Measurements from ENCODE around the gene USP9X.
"Not testable (repeated sequence)": the region's sequence is repeated elsewhere in the genome, so short reads cannot be mapped to it uniquely, and the experiment has no call there.

Gene USP9X

GRCh38 chrX:41045960-41046567 is 39.2 kb upstream of the USP9X start:
- Histone ChIP-seq H2BK5ac (ENCODE audit: low read length) (no peak overlapping the region), H4K8ac (ENCODE audit: low read depth, low read length) (no peak overlapping the region), H3K4ac (ENCODE audit: low read depth, low read length) (no peak overlapping the region), H3K23ac (ENCODE audit: low read length) (no peak overlapping the region), H4K5ac (ENCODE audit: low read length) (no peak overlapping the region), H3K79me2 (ENCODE audit: control insufficient read depth, insufficient read depth, low read length) (no peaks in the 10 kb centered on the region), H3K36me3 (ENCODE audit: control insufficient read depth, insufficient read depth, low read length) (no peaks in the 10 kb centered on the region), H3K56ac (ENCODE audit: low read length) (no peak overlapping the region), H2BK15ac (replicated peaks; ENCODE audit: low read depth) (no peak overlapping the region), H3K4me1 (ENCODE audit: control insufficient read depth, low read depth, low read length) (no peaks in the 10 kb centered on the region), H3K4me2 (ENCODE audit: low read length) (no peak overlapping the region), H3K79me1 (ENCODE audit: low read length) (no peaks in the 10 kb centered on the region), H2AK5ac (ENCODE audit: low read length) (no peak overlapping the region), H3K27ac (ENCODE audit: low read depth, low read length) (no peak overlapping the region), H3K4me3 (ENCODE audit: low read length) (no peak overlapping the region), H3K9ac (ENCODE audit: low read length) (no peak overlapping the region), H3K18ac (ENCODE audit: low read length) (no peak overlapping the region), H3K27me3 (ENCODE audit: insufficient read depth, low read length, poor library complexity) (no peaks in the 10 kb centered on the region), H2BK120ac (ENCODE audit: low read depth, low read length) (no peak overlapping the region)
- WGBS (ENCODE audit: extremely low coverage, insufficient coverage, low lambda C conversion rate), result no CpG with 5 or more reads among the region's 3 CpGs
- DNase-seq, result peak; percentile 27

- Histone ChIP-seq H2BK120ac (ENCODE audit: low read depth, low read length) (no peak overlapping the region), H4K5ac (ENCODE audit: low read length) (no peak overlapping the region), H3K4me1 (ENCODE audit: control insufficient read depth, low read depth, low read length) (no peaks in the 10 kb centered on the region), H3K18ac (ENCODE audit: low read length) (no peak overlapping the region), H3K27ac (ENCODE audit: low read depth, low read length) (no peak overlapping the region), H3K9ac (ENCODE audit: low read length) (no peak overlapping the region), H2AK5ac (ENCODE audit: low read length) (no peak overlapping the region), H3K4ac (ENCODE audit: low read depth, low read length) (no peak overlapping the region), H4K8ac (ENCODE audit: low read depth, low read length) (no peak overlapping the region), H3K56ac (ENCODE audit: low read length) (no peak overlapping the region), H3K36me3 (ENCODE audit: control insufficient read depth, insufficient read depth, low read length) (no peaks in the 10 kb centered on the region), H3K79me1 (ENCODE audit: low read length) (no peaks in the 10 kb centered on the region), H3K23ac (ENCODE audit: low read length) (no peak overlapping the region), H2BK5ac (ENCODE audit: low read length) (no peak overlapping the region), H3K27me3 (ENCODE audit: insufficient read depth, low read length, poor library complexity) (no peaks in the 10 kb centered on the region), H3K4me3 (ENCODE audit: low read length) (no peak overlapping the region), H2BK15ac (replicated peaks; ENCODE audit: low read depth) (no peak overlapping the region), H3K79me2 (ENCODE audit: control insufficient read depth, insufficient read depth, low read length) (no peaks in the 10 kb centered on the region), H3K4me2 (ENCODE audit: low read length) (no peak overlapping the region)
- no peak for DNase-seq
- WGBS (ENCODE audit: extremely low coverage, insufficient coverage, low lambda C conversion rate), result no CpG with 5 or more reads among the region's 8 CpGs
These were observed 37.2 kb upstream of the USP9X start for GRCh38 chrX:41047878-41048534.

DNA sequence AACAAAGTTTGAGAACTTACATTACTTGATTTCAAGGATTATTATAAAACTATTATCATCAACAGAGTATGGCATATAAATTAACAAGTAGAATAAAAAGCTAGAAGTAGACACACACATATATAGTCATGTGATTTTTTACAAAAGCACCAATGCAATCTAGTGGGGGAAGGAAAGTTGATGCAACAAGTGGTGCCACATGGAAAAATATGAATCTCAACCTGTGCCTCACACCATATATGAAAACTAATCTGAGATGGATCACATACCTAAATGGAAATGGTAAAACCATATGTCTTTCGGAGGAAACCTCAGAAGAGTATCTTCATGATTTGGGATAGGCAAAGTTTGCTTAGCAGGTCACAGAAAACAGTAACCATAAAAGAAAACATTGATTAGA is 34.9 kb upstream of the USP9X start:
- Histone ChIP-seq H3K27ac (ENCODE audit: low read depth, low read length) (no peak overlapping the region), H4K8ac (ENCODE audit: low read depth, low read length) (no peak overlapping the region), H3K56ac (ENCODE audit: low read length) (no peak overlapping the region), H3K36me3 (ENCODE audit: control insufficient read depth, insufficient read depth, low read length) (no peaks in the 10 kb centered on the region), H2BK15ac (replicated peaks; ENCODE audit: low read depth) (no peak overlapping the region), H3K4me2 (ENCODE audit: low read length) (no peak overlapping the region), H2AK5ac (ENCODE audit: low read length) (no peak overlapping the region), H3K4me1 (ENCODE audit: control insufficient read depth, low read depth, low read length) (no peaks in the 10 kb centered on the region), H3K23ac (ENCODE audit: low read length) (no peak overlapping the region), H3K4ac (ENCODE audit: low read depth, low read length) (no peak overlapping the region), H3K79me2 (ENCODE audit: control insufficient read depth, insufficient read depth, low read length) (no peaks in the 10 kb centered on the region), H2BK120ac (ENCODE audit: low read depth, low read length) (no peak overlapping the region), H3K18ac (ENCODE audit: low read length) (no peak overlapping the region), H4K5ac (ENCODE audit: low read length) (no peak overlapping the region), H3K4me3 (ENCODE audit: low read length) (no peak overlapping the region), H3K9ac (ENCODE audit: low read length) (no peak overlapping the region), H2BK5ac (ENCODE audit: low read length) (no peak overlapping the region), H3K27me3 (ENCODE audit: insufficient read depth, low read length, poor library complexity) (no peaks in the 10 kb centered on the region), H3K79me1 (ENCODE audit: low read length) (no peaks in the 10 kb centered on the region)
- DNase-seq, result no peak
- no CpG with 5 or more reads among the region's 1 CpG for WGBS (ENCODE audit: extremely low coverage, insufficient coverage, low lambda C conversion rate)

GRCh38 chrX:41051288-41051687 is 34.0 kb upstream of the USP9X start:
- Histone ChIP-seq H3K18ac (ENCODE audit: low read length) (no peak overlapping the region), H3K79me1 (ENCODE audit: low read length) (no peaks in the 10 kb centered on the region), H3K27me3 (ENCODE audit: insufficient read depth, low read length, poor library complexity) (no peaks in the 10 kb centered on the region), H2BK15ac (replicated peaks; ENCODE audit: low read depth) (no peak overlapping the region), H3K27ac (ENCODE audit: low read depth, low read length) (no peak overlapping the region), H3K9ac (ENCODE audit: low read length) (no peak overlapping the region), H4K8ac (ENCODE audit: low read depth, low read length) (no peak overlapping the region), H3K4ac (ENCODE audit: low read depth, low read length) (no peak overlapping the region), H2AK5ac (ENCODE audit: low read length) (no peak overlapping the region), H3K23ac (ENCODE audit: low read length) (no peak overlapping the region), H3K4me1 (ENCODE audit: control insufficient read depth, low read depth, low read length) (no peaks in the 10 kb centered on the region), H3K4me2 (ENCODE audit: low read length) (no peak overlapping the region), H2BK5ac (ENCODE audit: low read length) (no peak overlapping the region), H3K4me3 (ENCODE audit: low read length) (no peak overlapping the region), H4K5ac (ENCODE audit: low read length) (no peak overlapping the region), H3K36me3 (ENCODE audit: control insufficient read depth, insufficient read depth, low read length) (no peaks in the 10 kb centered on the region), H3K79me2 (ENCODE audit: control insufficient read depth, insufficient read depth, low read length) (no peaks in the 10 kb centered on the region), H3K56ac (ENCODE audit: low read length) (no peak overlapping the region), H2BK120ac (ENCODE audit: low read depth, low read length) (no peak overlapping the region)
- no peak for DNase-seq
- no CpG with 5 or more reads among the region's 1 CpG for WGBS (ENCODE audit: extremely low coverage, insufficient coverage, low lambda C conversion rate)

GRCh38 chrX:41055740-41056139 is 29.5 kb upstream of the USP9X start:
- H3K36me3 ChIP-seq (ENCODE audit: control insufficient read depth, insufficient read depth, low read length), result no peaks in the 10 kb centered on the region
- H3K18ac ChIP-seq (ENCODE audit: low read length), result no peak overlapping the region
- H3K23ac ChIP-seq (ENCODE audit: low read length), result no peak overlapping the region
- H3K27ac ChIP-seq (ENCODE audit: low read depth, low read length), result no peak overlapping the region
- H2BK15ac ChIP-seq (replicated peaks; ENCODE audit: low read depth), result no peak overlapping the region
- H3K4me2 ChIP-seq (ENCODE audit: low read length), result no peak overlapping the region
- no peaks in the 10 kb centered on the region for H3K79me1 ChIP-seq (ENCODE audit: low read length)
- no peaks in the 10 kb centered on the region for H3K4me1 ChIP-seq (ENCODE audit: control insufficient read depth, low read depth, low read length)
- WGBS (ENCODE audit: extremely low coverage, insufficient coverage, low lambda C conversion rate), result no CpG with 5 or more reads among the region's 3 CpGs
- H3K79me2 ChIP-seq (ENCODE audit: control insufficient read depth, insufficient read depth, low read length), result no peaks in the 10 kb centered on the region
- H4K5ac ChIP-seq (ENCODE audit: low read length), result no peak overlapping the region
- no peak overlapping the region for H2BK5ac ChIP-seq (ENCODE audit: low read length)
- H4K8ac ChIP-seq (ENCODE audit: low read depth, low read length), result no peak overlapping the region
- no peak overlapping the region for H3K56ac ChIP-seq (ENCODE audit: low read length)
- no peak overlapping the region for H3K4me3 ChIP-seq (ENCODE audit: low read length)
- DNase-seq, result no peak
- H3K27me3 ChIP-seq (ENCODE audit: insufficient read depth, low read length, poor library complexity), result no peaks in the 10 kb centered on the region
- H3K4ac ChIP-seq (ENCODE audit: low read depth, low read length), result no peak overlapping the region
- H2BK120ac ChIP-seq (ENCODE audit: low read depth, low read length), result no peak overlapping the region
- no peak overlapping the region for H2AK5ac ChIP-seq (ENCODE audit: low read length)
- no peak overlapping the region for H3K9ac ChIP-seq (ENCODE audit: low read length)

DNA sequence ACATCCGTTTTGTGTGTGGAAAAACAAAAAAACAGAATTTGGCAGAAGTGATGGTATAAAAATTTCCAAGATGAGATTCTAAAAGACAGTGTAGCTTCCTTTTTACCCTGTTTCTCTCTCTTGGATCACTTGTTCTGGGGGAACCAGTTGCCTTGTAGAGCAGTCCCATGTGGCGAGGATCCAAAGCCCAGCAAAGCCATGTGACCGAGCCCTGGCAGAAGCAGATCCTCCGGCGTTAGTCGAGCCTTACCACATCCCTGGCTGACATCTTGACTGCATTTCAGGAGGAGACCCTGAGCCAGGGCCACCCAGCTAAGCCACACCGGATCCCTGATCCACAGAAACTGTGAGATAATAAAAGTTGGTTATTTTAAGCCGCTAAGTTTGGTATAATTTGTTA is 22.0 kb upstream of the USP9X start:
- not testable (repeated sequence) for H3K4me2 ChIP-seq (ENCODE audit: low read length); H3K4ac ChIP-seq (ENCODE audit: low read depth, low read length); H2BK5ac ChIP-seq (ENCODE audit: low read length); H2BK120ac ChIP-seq (ENCODE audit: low read depth, low read length); H3K18ac ChIP-seq (ENCODE audit: low read length); H4K5ac ChIP-seq (ENCODE audit: low read length); H3K79me2 ChIP-seq (ENCODE audit: control insufficient read depth, insufficient read depth, low read length); H3K27ac ChIP-seq (ENCODE audit: low read depth, low read length); DNase-seq; H3K23ac ChIP-seq (ENCODE audit: low read length); H3K9ac ChIP-seq (ENCODE audit: low read length); H3K4me3 ChIP-seq (ENCODE audit: low read length); H3K4me1 ChIP-seq (ENCODE audit: control insufficient read depth, low read depth, low read length); H3K79me1 ChIP-seq (ENCODE audit: low read length); H4K8ac ChIP-seq (ENCODE audit: low read depth, low read length); H2BK15ac ChIP-seq (replicated peaks; ENCODE audit: low read depth); H2AK5ac ChIP-seq (ENCODE audit: low read length); H3K36me3 ChIP-seq (ENCODE audit: control insufficient read depth, insufficient read depth, low read length); H3K27me3 ChIP-seq (ENCODE audit: insufficient read depth, low read length, poor library complexity); H3K56ac ChIP-seq (ENCODE audit: low read length)
- no CpG with 5 or more reads among the region's 8 CpGs for WGBS (ENCODE audit: extremely low coverage, insufficient coverage, low lambda C conversion rate)

Measured in mesendoderm (in vitro differentiated cells).